Motor neuron (in vitro differentiated cells): ENCODE measurements around the gene SULT1B1. TPM values are rescaled to one million over a fixed set of nuclear protein-coding genes. Genes with fewer than 3 reads are reported as not detected.
"Not testable (repeated sequence)": the region's sequence is repeated elsewhere in the genome, so short reads cannot be mapped to it uniquely, and the experiment has no call there.

Experiments
- ATAC-seq, 8 experiments: fragments of 200-7000 bp; cut with Tn5 transposase; replicated peaks in 6 of 8; 2 replicates each; pipeline ENCODE4 v1.8.0; 2021; ENCODE audit warnings: mild to moderate bottlenecking in 8 of 8, moderate library complexity in 8 of 8
- H3K27ac ChIP-seq, 2 donors: fragments of 250-450 bp; sonication (Bioruptor Pico); 2 replicates each; pipeline ENCODE4 v1.9.0; 2021; ENCODE audit warnings: antibody characterized with exemption in 2 of 2, mild to moderate bottlenecking in 2 of 2, moderate library complexity in 1 of 2
- H3K4me1 ChIP-seq, 2 donors: fragments of 250-450 bp; sonication (Bioruptor Pico); replicated peaks in 1 of 2; 2 replicates each; pipeline ENCODE4 v1.6.1; 2021; ENCODE audit warnings: antibody characterized with exemption in 2 of 2, mild to moderate bottlenecking in 2 of 2, moderate library complexity in 1 of 2
- H3K4me3 ChIP-seq, 5 donors: fragments of 250-450 bp; sonication (Bioruptor Pico); 2 replicates each; pipeline ENCODE4 v1.9.0; 2021; ENCODE audit warnings: antibody characterized with exemption in 5 of 5, mild to moderate bottlenecking in 5 of 5, moderate library complexity in 4 of 5
- WGBS, 10 experiments: fragments of 450-650 bp; shearing (Covaris generic); methylation state at CpG; one replicate each; pipeline ENCODE4 v1.0.0; 2022; 5-methylcytosine and 5-hydroxymethylcytosine counted together
- in situ Hi-C, 9 experiments: fragments of 400-800 bp; cut with MboI; loops; one replicate each; pipeline ENCODE4 v1.15.0; 2021; ENCODE audit warnings: low sequenced_read_pairs in 9 of 9, low pct_unique_long_range_greater_than_20kb in 2 of 9; ENCODE audit not compliant: unreplicated experiment in 9 of 9
- total RNA-seq, 8 experiments: library from RNA; unstranded; fragments of 300-600 nt; gene quantifications; 2 replicates each; pipeline versions ENCODE4 v1.2.3 to v1.2.4, GENCODE V29; 2022

The SULT1B1 gene
- total RNA-seq, 8 experiments from 2014 or later, result under 0.01 to 1.6 (median 0.19) TPM; not detected in 1

DNA sequence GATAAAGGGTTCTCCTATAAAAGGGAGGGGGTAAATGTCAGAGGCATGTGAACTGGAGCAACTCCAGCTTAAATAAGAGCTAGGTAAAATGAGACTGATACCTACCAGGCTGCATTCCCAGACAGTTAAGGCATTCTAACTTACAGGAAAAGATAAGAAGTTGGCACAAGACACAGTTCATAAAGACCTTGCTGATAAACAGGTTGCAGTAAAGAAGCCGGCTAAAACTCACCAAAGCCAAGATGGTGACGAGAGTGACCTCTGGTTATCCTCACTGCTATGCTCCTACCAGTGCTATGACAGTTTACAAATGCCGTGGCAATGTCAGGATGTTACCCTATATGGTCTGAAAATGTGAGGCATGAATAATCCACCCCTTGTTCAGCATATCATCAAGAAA lies 13.1 kb upstream of the SULT1B1 start:
- Histone ChIP-seq H3K27ac (no peak overlapping the region), H3K4me3 (no peak overlapping the region), H3K4me1 (no peaks in the 10 kb centered on the region)
- in situ Hi-C loops, result no loop called here
- WGBS, 10 experiments, result 42 to 91% (median 83%) methylated on average over 1 to 3 of the region's 3 CpGs; no CpG with 5 or more reads in 3 of the 10 experiments
- ATAC-seq, result no peak

DNA sequence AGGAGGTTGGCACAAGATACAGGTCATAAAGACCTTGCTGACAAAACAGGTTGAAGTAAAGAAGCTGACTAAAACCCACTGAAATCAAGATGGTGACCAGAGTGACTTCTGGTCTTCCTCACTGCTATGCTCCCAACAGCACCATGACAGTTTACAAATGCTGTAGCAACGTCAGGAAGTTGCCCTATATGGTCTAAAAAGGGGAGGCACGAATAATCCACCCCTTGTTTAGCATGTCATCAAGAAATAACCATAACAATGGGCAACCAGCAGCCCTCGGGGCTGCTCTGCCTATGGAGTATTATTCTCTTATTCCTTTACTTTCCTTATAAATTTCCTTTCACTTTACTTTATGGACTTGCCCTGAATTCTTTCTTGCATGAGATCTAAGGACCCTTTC lies 8.1 kb upstream of the SULT1B1 start:
- ATAC-seq, H3K4me1 ChIP-seq, in situ Hi-C loops, H3K4me3 ChIP-seq, H3K27ac ChIP-seq: not testable (repeated sequence)
- WGBS, 10 experiments, result 0 to 50% (median 32%) methylated on average over 1 to 3 of the region's 3 CpGs; no CpG with 5 or more reads in 2 of the 10 experiments

DNA sequence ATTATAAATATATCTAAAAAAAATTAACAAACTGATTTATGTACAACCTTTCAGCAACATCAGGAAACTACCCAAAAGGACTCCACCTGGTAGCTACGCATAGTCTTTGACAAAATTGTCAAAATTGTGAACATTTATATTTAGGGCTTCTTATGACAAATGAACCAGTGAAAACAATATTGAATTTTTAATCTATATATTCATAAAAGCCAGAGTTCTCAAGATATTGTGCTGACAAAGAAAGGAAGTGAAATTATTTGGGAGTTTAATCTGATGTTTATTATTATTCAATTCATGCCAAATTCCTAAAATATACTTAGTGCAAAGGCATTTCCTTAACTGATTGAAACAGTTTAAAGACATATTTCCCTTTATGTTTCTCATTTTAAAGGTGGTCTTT lies 5.3 kb upstream of the SULT1B1 start:
- Histone ChIP-seq H3K27ac (no peak overlapping the region), H3K4me1 (no peaks in the 10 kb centered on the region), H3K4me3 (no peak overlapping the region)
- in situ Hi-C loops, result no loop called here
- ATAC-seq, result no peak
- 57 to 100% (median 89%) methylated on average over 1 of the region's 1 CpG; no CpG with 5 or more reads in 1 of the 10 experiments for WGBS, 10 experiments

DNA sequence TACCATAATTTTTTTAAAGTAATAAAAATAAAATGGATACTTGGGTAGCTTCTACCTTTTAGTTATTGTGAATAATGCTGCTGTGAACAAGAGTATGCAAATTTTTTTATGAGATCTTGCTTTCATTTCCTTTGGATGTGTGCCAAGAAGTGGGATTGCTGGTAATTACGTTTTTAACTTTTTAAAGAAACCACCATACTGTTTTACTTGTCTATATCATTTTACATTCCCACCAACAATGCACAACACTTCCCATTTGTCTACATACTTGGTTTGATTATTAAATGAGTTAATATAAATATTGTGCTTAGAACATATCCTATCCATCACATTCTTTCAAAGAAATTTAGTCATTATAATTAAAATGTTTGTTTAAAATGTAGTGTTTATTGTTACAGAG lies 3.9 kb upstream of the SULT1B1 start:
- no peaks in the 10 kb centered on the region for H3K4me1 ChIP-seq
- no peak overlapping the region for H3K27ac ChIP-seq
- WGBS, 10 experiments, result 0 to 80% (median 29%) methylated on average over 1 of the region's 1 CpG; no CpG with 5 or more reads in 1 of the 10 experiments
- ATAC-seq, result no peak
- H3K4me3 ChIP-seq, result no peak overlapping the region
- in situ Hi-C loops, result no loop called here

DNA sequence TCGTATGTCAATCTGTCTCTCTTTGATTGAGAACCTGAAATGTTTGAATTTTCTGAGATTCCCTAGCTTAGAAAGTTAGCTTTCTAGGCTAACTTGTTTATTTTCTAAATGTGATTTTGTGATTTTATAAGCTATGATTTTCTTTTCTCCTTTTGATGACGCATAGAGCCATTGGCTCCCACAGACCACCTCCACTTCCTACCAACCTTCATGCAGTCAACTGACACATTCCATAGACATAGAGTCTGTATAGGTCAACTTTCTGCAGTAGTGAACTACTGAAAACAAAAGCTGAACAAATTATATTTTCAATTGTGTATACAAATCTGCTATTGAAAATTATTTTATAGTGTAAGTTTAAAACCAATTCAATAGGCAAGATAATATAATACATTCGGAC lies 2.8 kb upstream of the SULT1B1 start:
- Histone ChIP-seq H3K4me1 (no peaks in the 10 kb centered on the region), H3K4me3 (no peak overlapping the region), H3K27ac (no peak overlapping the region)
- ATAC-seq, result no peak
- 40 to 100% (median 90%) methylated on average over 1 to 3 of the region's 3 CpGs; no CpG with 5 or more reads in 1 of the 10 experiments for WGBS, 10 experiments
- in situ Hi-C loops, result no loop called here

DNA sequence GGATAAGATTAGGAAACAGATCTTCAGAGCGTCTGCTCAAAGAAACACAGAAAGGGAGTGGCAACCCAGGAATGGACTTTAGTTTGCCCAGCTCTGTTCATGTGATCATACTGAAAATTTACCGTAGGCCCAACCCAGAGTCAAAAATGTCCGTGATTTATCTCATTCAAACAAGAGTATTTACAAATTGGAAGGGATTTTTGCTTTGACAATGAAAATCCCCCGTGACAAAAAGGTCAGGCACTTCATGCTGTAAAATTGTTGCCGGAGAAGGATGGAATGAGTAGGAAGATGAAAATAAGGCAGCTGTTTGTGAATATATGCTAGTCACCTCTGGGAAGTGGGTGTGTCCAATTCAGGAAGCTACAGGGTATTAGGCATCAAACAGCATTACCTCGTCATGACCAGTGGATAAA lies 1.2 kb downstream of the SULT1B1 start:
- 29 to 97% (median 87%) methylated on average over 2 to 6 of the region's 6 CpGs; no CpG with 5 or more reads in 1 of the 10 experiments for WGBS, 10 experiments
- Histone ChIP-seq H3K27ac (no peak overlapping the region), H3K4me3 (no peak overlapping the region), H3K4me1 (no peaks in the 10 kb centered on the region)
- in situ Hi-C loops, result no loop called here
- peak in 3 of 8 experiments; percentile 56 to 80 (median 68) for ATAC-seq

DNA sequence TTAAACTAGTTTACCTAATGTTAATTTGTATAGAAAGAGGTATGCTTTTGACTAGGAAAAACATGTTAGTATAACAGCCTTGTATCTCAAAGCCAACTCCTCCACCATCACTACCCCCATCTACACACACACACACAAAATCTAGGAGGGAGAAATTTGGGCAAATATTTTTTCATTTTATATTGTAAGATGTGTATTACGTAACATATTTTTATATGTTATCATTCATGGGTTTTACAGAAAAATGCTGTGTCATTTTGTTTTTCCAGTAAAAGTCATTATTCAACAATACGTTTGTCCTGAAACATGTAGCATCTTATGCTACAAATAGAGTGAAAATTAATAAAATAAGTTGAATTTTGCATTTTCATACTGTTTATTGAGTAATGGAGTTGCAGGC lies 3.0 kb downstream of the SULT1B1 start:
- in situ Hi-C loops, result no loop called here
- Histone ChIP-seq H3K4me1 (no peaks in the 10 kb centered on the region), H3K27ac (no peak overlapping the region), H3K4me3 (no peak overlapping the region)
- no peak for ATAC-seq
- 20 to 100% (median 87%) methylated on average over 1 to 2 of the region's 2 CpGs for WGBS, 10 experiments

DNA sequence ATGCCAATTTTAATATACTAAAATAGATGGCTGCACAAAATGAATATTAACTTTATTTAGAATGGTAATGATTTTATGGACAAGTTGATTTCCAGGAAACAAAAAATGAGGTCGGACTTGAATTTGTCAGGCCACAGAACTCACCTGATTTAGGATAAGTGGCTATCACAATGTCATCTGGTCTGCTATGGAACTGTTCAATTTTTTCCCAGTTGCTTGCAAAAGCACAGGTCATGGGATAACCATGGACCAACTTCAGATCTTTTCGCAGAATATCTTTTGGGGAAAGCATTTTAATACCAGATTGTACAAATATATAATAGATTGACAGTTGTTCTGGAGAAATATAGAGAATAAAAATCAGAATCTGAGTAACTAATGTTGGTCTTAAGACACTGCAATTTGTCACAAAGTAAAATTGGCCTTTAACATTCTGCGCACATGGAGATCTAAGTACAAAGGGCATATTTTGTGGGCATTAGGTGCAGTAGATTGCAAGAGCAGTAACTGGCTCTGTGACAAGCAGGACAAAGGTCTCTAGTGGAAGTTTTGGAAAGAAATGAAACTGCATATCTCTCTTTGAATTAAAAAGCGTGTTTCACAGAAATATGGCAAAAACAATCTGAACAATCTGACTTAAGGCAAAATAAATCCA lies 5.4 kb downstream of the SULT1B1 start:
- in situ Hi-C loops, result no loop called here
- WGBS, 10 experiments, result 33 to 98% (median 85%) methylated on average over 1 to 4 of the region's 4 CpGs
- ATAC-seq, result no peak
- Histone ChIP-seq H3K4me3 (no peak overlapping the region), H3K4me1 (no peaks in the 10 kb centered on the region), H3K27ac (no peak overlapping the region)

DNA sequence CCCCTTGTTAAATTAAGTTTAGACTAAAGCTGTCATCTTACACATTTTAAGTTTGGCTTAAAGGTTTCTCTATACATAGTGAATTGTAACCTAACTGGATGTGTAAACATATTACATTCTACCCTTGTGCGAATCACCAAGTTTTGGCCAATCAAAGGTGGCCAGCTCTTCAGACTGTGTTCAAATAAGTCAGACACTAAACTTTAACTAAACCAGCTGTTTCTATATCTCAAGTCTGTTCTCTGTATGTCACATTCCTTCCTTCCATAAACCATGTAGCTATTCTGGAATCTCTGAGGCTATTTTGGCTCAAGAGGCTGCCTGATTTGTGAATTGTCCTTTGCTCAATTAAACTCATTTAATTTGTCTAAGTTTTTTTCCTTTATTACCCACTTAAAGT lies 6.7 kb downstream of the SULT1B1 start:
- in situ Hi-C loops, result no loop called here
- no peak for ATAC-seq
- Histone ChIP-seq H3K27ac (no peak overlapping the region), H3K4me1 (no peaks in the 10 kb centered on the region), H3K4me3 (no peak overlapping the region)
- 43 to 100% (median 89%) methylated on average over 1 of the region's 1 CpG; no CpG with 5 or more reads in 5 of the 10 experiments for WGBS, 10 experiments

DNA sequence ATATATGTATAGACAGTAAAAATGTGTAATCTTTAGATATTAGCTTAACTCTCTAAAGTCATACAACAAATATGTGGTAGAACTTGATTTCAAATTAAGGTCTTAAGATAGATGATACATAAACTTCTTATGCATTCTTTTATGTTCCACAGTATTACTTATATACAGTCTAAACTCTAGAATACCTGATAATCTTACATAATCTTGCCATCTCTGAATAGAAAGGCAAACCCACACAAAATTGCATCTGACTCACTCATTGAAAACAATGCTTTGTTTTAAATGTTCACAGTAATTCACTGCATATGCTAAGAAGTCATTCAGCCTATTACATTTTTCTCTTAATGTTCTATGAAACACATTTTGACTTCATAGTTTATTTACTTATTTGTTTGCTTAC lies 10.1 kb downstream of the SULT1B1 start:
- H3K4me1 ChIP-seq, result no peaks in the 10 kb centered on the region
- H3K27ac ChIP-seq, result no peak overlapping the region
- in situ Hi-C loops, result no loop called here
- ATAC-seq, result peak in 1 of 8 experiments; percentile 18
- H3K4me3 ChIP-seq, result no peak overlapping the region

DNA sequence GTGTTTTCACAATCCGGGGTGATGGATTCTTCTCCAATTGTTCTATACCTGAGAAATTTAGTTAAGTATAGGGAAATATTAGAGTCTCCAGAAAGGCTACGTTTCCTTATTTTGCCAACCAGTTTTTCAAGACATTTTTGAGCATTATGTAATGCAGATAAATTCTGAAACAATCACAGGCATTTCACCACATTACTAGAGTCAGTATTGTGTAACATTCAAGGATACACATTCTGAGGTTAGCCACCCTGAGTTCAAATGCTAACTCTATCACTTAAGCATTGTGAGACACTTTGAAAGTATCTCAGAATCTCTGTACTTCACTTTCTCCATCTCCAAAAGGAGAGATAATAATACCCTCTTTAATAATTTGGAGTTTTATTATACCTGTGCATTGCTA lies 10.6 kb downstream of the SULT1B1 start:
- no peak overlapping the region for H3K4me3 ChIP-seq
- no peak for ATAC-seq
- WGBS, 10 experiments, result 29 to 100% (median 82%) methylated on average over 1 to 2 of the region's 2 CpGs; no CpG with 5 or more reads in 1 of the 10 experiments
- no peaks in the 10 kb centered on the region for H3K4me1 ChIP-seq
- H3K27ac ChIP-seq, result no peak overlapping the region
- in situ Hi-C loops, result no loop called here

DNA sequence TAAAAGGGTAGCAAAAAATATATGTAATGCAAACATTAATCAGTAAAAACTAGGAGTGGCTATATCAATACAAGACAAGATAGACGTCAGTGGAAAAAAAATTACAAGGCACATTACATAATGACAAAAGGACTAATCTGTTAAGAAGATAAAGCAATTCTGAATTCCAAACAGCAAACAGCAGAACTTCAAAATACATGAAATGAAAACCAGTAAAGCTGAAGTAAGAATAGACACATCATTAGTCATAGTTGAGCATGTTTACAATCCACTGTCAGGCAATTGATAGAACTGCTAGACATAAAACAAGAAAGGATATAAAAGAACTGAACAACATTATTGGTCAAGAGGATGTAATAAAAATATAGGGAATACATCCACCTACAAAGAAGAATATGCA lies 12.2 kb downstream of the SULT1B1 start:
- peak in 1 of 8 experiments; percentile 41 for ATAC-seq
- no peak overlapping the region for H3K27ac ChIP-seq
- WGBS, 10 experiments, result 14 to 80% (median 55%) methylated on average over 1 of the region's 1 CpG
- in situ Hi-C loops, result no loop called here
- H3K4me1 ChIP-seq, result no peaks in the 10 kb centered on the region
- no peak overlapping the region for H3K4me3 ChIP-seq

DNA sequence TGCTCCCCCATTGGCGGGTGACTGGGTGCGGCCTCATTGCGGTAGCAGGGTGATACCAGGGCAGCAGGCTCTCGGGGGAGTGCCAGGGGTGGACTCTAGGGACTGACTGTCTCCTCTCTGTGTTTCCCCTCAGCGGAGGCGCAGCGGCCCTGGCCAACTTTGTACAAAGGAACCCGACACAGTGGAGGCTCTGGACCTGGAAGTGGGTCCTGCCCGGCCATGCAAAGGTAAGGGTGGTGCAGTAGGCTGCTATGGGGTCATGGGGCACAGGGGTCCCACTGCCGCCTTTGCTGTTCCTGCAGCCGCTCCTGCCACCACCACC lies 16.3 kb downstream of the SULT1B1 start:
- 60 to 100% (median 82%) methylated on average over 1 to 4 of the region's 11 CpGs; no CpG with 5 or more reads in 2 of the 10 experiments for WGBS, 10 experiments
- no peak for ATAC-seq
- H3K4me3 ChIP-seq, result no peak overlapping the region
- H3K27ac ChIP-seq, result no peak overlapping the region
- in situ Hi-C loops, result no loop called here
- no peaks in the 10 kb centered on the region for H3K4me1 ChIP-seq

DNA sequence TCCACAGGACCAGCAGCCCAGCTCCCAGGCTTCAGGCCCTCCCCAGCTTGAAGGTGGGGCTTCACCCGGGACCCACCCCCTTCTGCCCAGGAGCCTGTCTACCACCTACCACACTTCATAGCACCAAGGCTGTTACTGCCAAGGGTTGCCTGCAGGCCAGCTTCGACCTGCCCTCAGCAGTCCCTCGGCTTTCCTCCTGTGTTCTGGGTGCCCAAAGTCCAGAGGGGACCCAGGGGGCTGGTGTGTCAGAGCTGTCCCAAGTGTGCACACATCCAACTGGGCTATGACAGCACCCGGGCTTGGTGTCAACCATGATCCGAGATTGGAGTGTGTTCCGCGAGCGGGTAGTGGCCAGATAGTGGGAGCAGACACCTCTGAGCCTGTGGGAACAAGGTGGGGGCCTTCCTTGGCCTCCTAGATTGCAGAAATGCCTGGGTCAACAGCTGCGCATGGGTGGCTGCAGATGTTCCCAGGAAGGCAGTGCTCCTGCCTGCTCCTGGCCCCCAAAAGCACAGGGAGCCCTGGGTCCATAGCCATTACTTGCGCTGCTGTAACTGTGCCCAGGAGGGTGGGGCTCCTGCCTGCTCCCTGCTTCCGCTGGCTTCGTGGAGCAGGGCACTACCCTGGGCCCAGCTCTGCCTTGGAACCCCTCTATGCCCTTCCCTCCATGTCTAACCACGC lies 16.8 kb downstream of the SULT1B1 start:
- 0 to 80% methylated on average over 2 of the region's 13 CpGs; no CpG with 5 or more reads in 8 of the 10 experiments for WGBS, 10 experiments
- Histone ChIP-seq H3K27ac (no peak overlapping the region), H3K4me1 (no peaks in the 10 kb centered on the region), H3K4me3 (no peak overlapping the region)
- in situ Hi-C loops, result no loop called here
- no peak for ATAC-seq
